WTC11 (cell line): ENCODE results near the gene NDRG3.

Experiments used
- ATF3 ChIP-seq: sonication (generic); formaldehyde crosslinking; conservative IDR thresholded peaks from 2 replicates; pipeline ENCODE4 v1.8.1; 2022; ENCODE audit warnings: mild to moderate bottlenecking, missing genetic modification reagents
- CTCF ChIP-seq: fragments of 200-600 bp; IDR thresholded peaks from 2 replicates; pipeline ENCODE4 v1.8.0; 2022; ENCODE audit warnings: antibody characterized with exemption
- E2F4 ChIP-seq: sonication (generic); formaldehyde crosslinking; IDR thresholded peaks from 2 replicates; pipeline ENCODE4 v1.8.1; 2022; ENCODE audit warnings: low read depth, mild to moderate bottlenecking, moderate library complexity, missing genetic modification reagents, borderline replicate concordance
- E2F5 ChIP-seq: sonication (generic); formaldehyde crosslinking; IDR thresholded peaks from 2 replicates; pipeline ENCODE4 v1.8.1; 2022; ENCODE audit warnings: mild to moderate bottlenecking, moderate library complexity, missing genetic modification reagents
- FOXJ3 ChIP-seq: sonication (generic); formaldehyde crosslinking; IDR thresholded peaks from 2 replicates; pipeline ENCODE4 v1.9.0; 2021; ENCODE audit warnings: missing genetic modification reagents, mild to moderate bottlenecking, borderline replicate concordance
- HMGXB4 ChIP-seq: sonication (generic); formaldehyde crosslinking; IDR thresholded peaks from 2 replicates; pipeline ENCODE4 v1.8.1; 2023; ENCODE audit warnings: mild to moderate bottlenecking, moderate library complexity, missing genetic modification reagents
- KAT7 ChIP-seq: sonication (generic); formaldehyde crosslinking; IDR thresholded peaks from 2 replicates; pipeline ENCODE4 v1.8.1; 2023; ENCODE audit warnings: missing genetic modification reagents, mild to moderate bottlenecking, borderline replicate concordance
- MLX ChIP-seq: sonication (generic); formaldehyde crosslinking; IDR thresholded peaks from 2 replicates; pipeline ENCODE4 v1.8.1; 2023; ENCODE audit warnings: mild to moderate bottlenecking, missing genetic modification reagents, moderate library complexity
- NFE2L1 ChIP-seq: sonication (generic); formaldehyde crosslinking; IDR thresholded peaks from 2 replicates; pipeline ENCODE4 v1.8.1; 2023; ENCODE audit warnings: missing genetic modification reagents
- NR3C1 ChIP-seq: sonication (generic); formaldehyde crosslinking; conservative IDR thresholded peaks from 2 replicates; pipeline ENCODE4 v1.8.1; 2023; ENCODE audit warnings: low read depth, mild to moderate bottlenecking, missing genetic modification reagents
- PREB ChIP-seq: sonication (generic); formaldehyde crosslinking; IDR thresholded peaks from 2 replicates; pipeline ENCODE4 v1.8.1; 2022; ENCODE audit warnings: mild to moderate bottlenecking, missing genetic modification reagents, moderate library complexity, borderline replicate concordance
- USF2 ChIP-seq: sonication (generic); formaldehyde crosslinking; IDR thresholded peaks from 2 replicates; pipeline ENCODE4 v1.8.1; 2023; ENCODE audit warnings: mild to moderate bottlenecking, missing genetic modification reagents, moderate library complexity
- ZBTB43 ChIP-seq: sonication (generic); formaldehyde crosslinking; IDR thresholded peaks from 2 replicates; pipeline ENCODE4 v1.8.1; 2023; ENCODE audit warnings: mild to moderate bottlenecking, missing genetic modification reagents

- TF ChIP-seq CTCF, result no peak
- TF ChIP-seq PREB, result no peak
- TF ChIP-seq FOXJ3, result no peak
- no peak for TF ChIP-seq KAT7 (CRISPR knock-in tag)
- TF ChIP-seq NFE2L1 (CRISPR knock-in tag), result no peak
- no peak for TF ChIP-seq USF2
- TF ChIP-seq ZBTB43 (CRISPR knock-in tag), result no peak
- no peak for TF ChIP-seq E2F4
- no peak for TF ChIP-seq E2F5 (CRISPR knock-in tag)
- no peak for TF ChIP-seq ATF3 (CRISPR knock-in tag)
- no peak for TF ChIP-seq HMGXB4
- no peak for TF ChIP-seq MLX (CRISPR knock-in tag)
- no peak for TF ChIP-seq NR3C1 (CRISPR knock-in tag)
These were observed 72.9 kb downstream of the NDRG3 start for GRCh38 chr20:36672991-36673390.
